HepG2 (cell line): ENCODE results near the gene AUH.

Experiments used
- CTCF ChIP-seq: sonication (generic); formaldehyde crosslinking; IDR thresholded peaks from 2 replicates; pipeline ENCODE4 v1.5.0; 2020; ENCODE audit warnings: mild to moderate bottlenecking, missing genetic modification reagents, moderate library complexity
- JUN ChIP-seq: sonication (generic); formaldehyde crosslinking; IDR thresholded peaks from 2 replicates; pipeline ENCODE4 v1.4.0; 2020; ENCODE audit warnings: mild to moderate bottlenecking, missing genetic modification reagents
- JUND ChIP-seq: sonication (generic); formaldehyde crosslinking; IDR thresholded peaks from 2 replicates; pipeline ENCODE4 v1.8.0; 2022; ENCODE audit warnings: mild to moderate bottlenecking, missing genetic modification reagents
- MAZ ChIP-seq, 2 experiments: sonication (generic) in 1 of 2; formaldehyde crosslinking in 1 of 2; IDR thresholded peaks; 2 replicates each; pipeline versions ENCODE4 v1.5.0 to v1.6.1; 2012 to 2020; ENCODE audit warnings: low read depth in 2 of 2, mild to moderate bottlenecking in 2 of 2, borderline replicate concordance in 1 of 2, improper control_type of control experiment in 1 of 2, low read length in 1 of 2, missing genetic modification reagents in 1 of 2, moderate library complexity in 1 of 2
- POLR2A ChIP-seq, 2 experiments: IDR thresholded peaks; 2 replicates each; pipeline ENCODE4 v1.6.1; 2011; ENCODE audit warnings: low read depth in 2 of 2, low read length in 2 of 2, mild to moderate bottlenecking in 1 of 2, moderate library complexity in 1 of 2; ENCODE audit not compliant: insufficient read depth in 1 of 2
- SIN3A ChIP-seq: IDR thresholded peaks from 2 replicates; pipeline ENCODE4 v1.6.1; 2011; ENCODE audit warnings: low read depth, mild to moderate bottlenecking, control low read depth, low read length, borderline replicate concordance
- ZBTB7A ChIP-seq: sonication (generic); formaldehyde crosslinking; IDR thresholded peaks from 2 replicates; pipeline ENCODE4 v1.8.0; 2022; ENCODE audit warnings: mild to moderate bottlenecking, missing genetic modification reagents
- ZFP36 ChIP-seq: fragments of 150-350 bp; IDR thresholded peaks from 2 replicates; pipeline ENCODE4 v1.6.1; 2018; ENCODE audit warnings: borderline replicate concordance, low read length, low read depth; ENCODE audit not compliant: partially characterized antibody
- ZNF83 ChIP-seq: sonication (generic); formaldehyde crosslinking; IDR thresholded peaks from 2 replicates; pipeline ENCODE4 v1.4.0; 2020; ENCODE audit warnings: missing genetic modification reagents, mild to moderate bottlenecking, borderline replicate concordance
- TF ChIP-seq, protein P1 (sequence below): sonication (generic); IDR thresholded peaks from 2 replicates; pipeline ENCODE4 v1.6.1; 2016; ENCODE audit warnings: low read depth, borderline replicate concordance

DNA sequence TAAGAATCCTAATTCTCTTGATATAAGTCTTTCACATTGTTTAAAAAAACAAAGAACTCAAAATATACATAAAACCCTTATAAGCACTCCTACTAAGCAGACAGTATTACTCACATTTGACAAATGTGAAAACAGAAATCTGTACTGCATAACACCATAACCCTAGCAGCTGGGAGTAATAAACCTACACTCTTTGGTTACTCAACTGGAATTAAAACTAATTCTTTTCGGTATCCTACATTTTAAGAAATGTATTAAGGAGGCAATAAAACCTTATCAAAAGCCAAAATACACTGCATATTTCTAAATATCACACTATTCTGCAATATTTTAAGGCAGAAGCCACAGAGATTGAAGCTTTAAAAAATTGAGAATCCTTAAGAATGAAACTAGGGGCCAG, 6.8 kb downstream of the AUH start:
- no peak for TF ChIP-seq JUN (CRISPR knock-in tag)
- TF ChIP-seq JUND (CRISPR knock-in tag) = no peak
- no peak for TF ChIP-seq MAZ (IDR thresholded peaks at IDR 0.05; ENCODE audit: borderline replicate concordance, low read depth, low read length)
- TF ChIP-seq MAZ (CRISPR knock-in tag; IDR thresholded peaks at IDR 0.05; ENCODE audit: low read depth) = no peak
- no peak for TF ChIP-seq CTCF (CRISPR knock-in tag)
- no peak for TF ChIP-seq ZBTB7A (CRISPR knock-in tag)
- TF ChIP-seq, protein P1, sequence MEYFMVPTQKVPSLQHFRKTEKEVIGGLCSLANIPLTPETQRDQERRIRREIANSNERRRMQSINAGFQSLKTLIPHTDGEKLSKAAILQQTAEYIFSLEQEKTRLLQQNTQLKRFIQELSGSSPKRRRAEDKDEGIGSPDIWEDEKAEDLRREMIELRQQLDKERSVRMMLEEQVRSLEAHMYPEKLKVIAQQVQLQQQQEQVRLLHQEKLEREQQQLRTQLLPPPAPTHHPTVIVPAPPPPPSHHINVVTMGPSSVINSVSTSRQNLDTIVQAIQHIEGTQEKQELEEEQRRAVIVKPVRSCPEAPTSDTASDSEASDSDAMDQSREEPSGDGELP = no peak
- no peak for TF ChIP-seq ZFP36
- TF ChIP-seq SIN3A = no peak
- TF ChIP-seq POLR2A (IDR thresholded peaks at IDR 0.05; ENCODE audit: insufficient read depth in 1 of 2, low read depth in 2 of 2, low read length in 2 of 2) = no peak
- TF ChIP-seq ZNF83 (CRISPR knock-in tag) = no peak
